IMR-90 (cell line): ENCODE measurements around the gene IRGQ. TPM values are rescaled to one million over a fixed set of nuclear protein-coding genes. Genes with fewer than 3 reads are reported as not detected.

Experiments
- ATAC-seq: fragments of 200-7000 bp; cut with Tn5 transposase; 2 replicates; pipeline ENCODE4 v1.9.1; 2020; ENCODE audit warnings: low read depth, mild to moderate bottlenecking, moderate library complexity
- BruUV-seq: library from RNA; stranded (reverse); fragments of 400-500 nt; replicated peaks from 2 replicates; lab custom pipeline; 2021; lab: Mats Ljungman, UMichigan
- CTCF ChIA-PET: fragments of 300-600 bp; formaldehyde crosslinking; extraction: SDS; loops from one replicate; lab custom pipeline; 2021; ENCODE audit warnings: antibody characterized with exemption; lab: Yijun Ruan, JAX
- POLR2A ChIA-PET: fragments of 300-600 bp; sonication (Branson Sonifier 250); formaldehyde crosslinking; loops from one replicate; lab custom pipeline; 2022; ENCODE audit warnings: antibody characterized with exemption; ENCODE audit not compliant: unreplicated experiment; lab: Charles Lee
- DNase-seq: peaks from one replicate; pipeline ENCODE4 v3.0.0; 2013
- H2AFZ ChIP-seq: replicated peaks from 2 replicates; pipeline ENCODE3; 2013; ENCODE audit warnings: low read length, mild to moderate bottlenecking; ENCODE audit not compliant: poor library complexity
- H2AK5ac ChIP-seq: 2 replicates; pipeline ENCODE4 v1.6.1; 2013; ENCODE audit warnings: low read depth, low read length, inconsistent platforms
- H2AK9ac ChIP-seq: replicated peaks from 2 replicates; pipeline ENCODE3; 2013; ENCODE audit warnings: mild to moderate bottlenecking, low read depth, low read length, moderate library complexity; ENCODE audit not compliant: poor library complexity
- H2BK120ac ChIP-seq: 2 replicates; pipeline ENCODE4 v1.6.1; 2013; ENCODE audit warnings: low read depth, low read length, inconsistent platforms
- H2BK15ac ChIP-seq: 3 replicates; pipeline ENCODE4 v1.6.1; 2013; ENCODE audit warnings: low read depth, low read length, inconsistent platforms
- H2BK20ac ChIP-seq: 2 replicates; pipeline ENCODE4 v1.6.1; 2013; ENCODE audit warnings: low read depth, mild to moderate bottlenecking, inconsistent platforms, low read length, moderate library complexity
- H2BK5ac ChIP-seq: 2 replicates; pipeline ENCODE4 v1.6.1; 2013; ENCODE audit warnings: mild to moderate bottlenecking, low read depth, low read length, inconsistent platforms; ENCODE audit not compliant: poor library complexity, severe bottlenecking
- H3K14ac ChIP-seq: replicated peaks from 2 replicates; pipeline ENCODE4 v1.6.1; 2013; ENCODE audit warnings: low read depth, low read length, inconsistent platforms
- H3K18ac ChIP-seq: 2 replicates; pipeline ENCODE4 v1.6.1; 2013; ENCODE audit warnings: low read depth, low read length, control low read depth
- H3K23ac ChIP-seq: 2 replicates; pipeline ENCODE4 v1.6.1; 2013; ENCODE audit warnings: low read depth, low read length, inconsistent platforms
- H3K27ac ChIP-seq: 2 replicates; pipeline ENCODE4 v1.5.1; 2013; ENCODE audit warnings: mild to moderate bottlenecking, control low read depth, low read length; ENCODE audit not compliant: insufficient read depth
- H3K27me3 ChIP-seq: 2 replicates; pipeline ENCODE4 v1.6.1; 2013; ENCODE audit warnings: low read length; ENCODE audit not compliant: control insufficient read depth, insufficient read depth
- H3K36me3 ChIP-seq: 2 replicates; pipeline ENCODE4 v1.6.1; 2013; ENCODE audit warnings: low read length, mixed read lengths; ENCODE audit not compliant: control insufficient read depth, insufficient read depth
- H3K4ac ChIP-seq: 2 replicates; pipeline ENCODE4 v1.6.1; 2013; ENCODE audit warnings: low read depth, low read length, inconsistent platforms
- H3K4me1 ChIP-seq: 2 replicates; pipeline ENCODE4 v1.6.1; 2013; ENCODE audit warnings: low read length, mixed read lengths; ENCODE audit not compliant: control insufficient read depth, insufficient read depth
- H3K4me2 ChIP-seq: 2 replicates; pipeline ENCODE4 v1.6.1; 2013; ENCODE audit warnings: low read depth, mild to moderate bottlenecking, control low read depth, low read length, moderate library complexity
- H3K4me3 ChIP-seq: 2 replicates; pipeline ENCODE4 v1.5.1; 2013; ENCODE audit warnings: low read depth, mild to moderate bottlenecking, control low read depth, low read length, moderate library complexity; ENCODE audit not compliant: insufficient read depth
- H3K56ac ChIP-seq: 2 replicates; pipeline ENCODE4 v1.6.1; 2013; ENCODE audit warnings: low read length, inconsistent platforms; ENCODE audit not compliant: insufficient read depth; ENCODE audit errors: extremely low read depth
- H3K79me1 ChIP-seq, 2 experiments: 2 replicates each; pipeline ENCODE4 v1.6.1; 2013; ENCODE audit warnings: low read length in 2 of 2, inconsistent platforms in 1 of 2, low read depth in 1 of 2
- H3K9ac ChIP-seq: 2 replicates; pipeline ENCODE4 v1.6.1; 2013; ENCODE audit warnings: low read depth, low read length, control low read depth
- H3K9me1 ChIP-seq: 2 replicates; pipeline ENCODE4 v1.6.1; 2013; ENCODE audit warnings: low read length, inconsistent platforms; ENCODE audit not compliant: insufficient read depth
- H3K9me3 ChIP-seq: 2 replicates; pipeline ENCODE4 v1.6.1; 2013; ENCODE audit warnings: low read length; ENCODE audit not compliant: control insufficient read depth, insufficient read depth
- H4K20me1 ChIP-seq: 2 replicates; pipeline ENCODE4 v1.6.1; 2013; ENCODE audit warnings: low read length, inconsistent platforms; ENCODE audit not compliant: insufficient read depth
- H4K5ac ChIP-seq: 2 replicates; pipeline ENCODE4 v1.6.1; 2013; ENCODE audit warnings: mild to moderate bottlenecking, low read depth, low read length, control low read depth
- H4K8ac ChIP-seq, 2 experiments: 2 replicates each; pipeline ENCODE4 v1.6.1; 2013; ENCODE audit warnings: low read depth in 2 of 2, low read length in 2 of 2, control low read depth in 1 of 2, inconsistent platforms in 1 of 2
- H4K91ac ChIP-seq: 2 replicates; pipeline ENCODE4 v1.6.1; 2013; ENCODE audit warnings: low read depth, low read length, inconsistent platforms; ENCODE audit not compliant: insufficient read depth
- CHD1 ChIP-seq: IDR thresholded peaks from 2 replicates; pipeline ENCODE4 v1.6.1; 2012; ENCODE audit warnings: low read depth, low read length, improper control_type of control experiment
- MAZ ChIP-seq: IDR thresholded peaks from 2 replicates; pipeline ENCODE4 v1.6.1; 2012; ENCODE audit warnings: low read depth, mild to moderate bottlenecking, low read length, improper control_type of control experiment, moderate library complexity, borderline replicate concordance
- MXI1 ChIP-seq: IDR thresholded peaks from 2 replicates; pipeline ENCODE4 v1.6.1; 2012; ENCODE audit warnings: low read depth, mild to moderate bottlenecking, low read length, moderate library complexity, borderline replicate concordance
- POLR2A ChIP-seq: IDR thresholded peaks from 2 replicates; pipeline ENCODE4 v1.6.1; 2012; ENCODE audit warnings: mild to moderate bottlenecking, low read depth, low read length
- RCOR1 ChIP-seq: IDR thresholded peaks from 2 replicates; pipeline ENCODE4 v1.6.1; 2012; ENCODE audit warnings: mild to moderate bottlenecking, low read length, improper control_type of control experiment; ENCODE audit not compliant: insufficient replicate concordance
- WGBS, 2 experiments: methylation state at CpG; one replicate each; pipeline versions ENCODE4 v1.1.5 to v1.1.7; 2013; ENCODE audit warnings: missing lambda C conversion rate in 2 of 2; ENCODE audit not compliant: insufficient read length in 1 of 2; ENCODE audit errors: extremely low coverage in 2 of 2; 5-methylcytosine and 5-hydroxymethylcytosine counted together
- dilution Hi-C: fragments of 300-500 bp; cut with HindIII; formaldehyde crosslinking; loops from one replicate; pipeline ENCODE4 v1.14.3; 2018; ENCODE audit warnings: low sequenced_read_pairs; ENCODE audit not compliant: unreplicated experiment
- in situ Hi-C: fragments of 300-500 bp; cut with MboI; formaldehyde crosslinking; loops from 3 replicates; pipeline ENCODE4 v1.14.3; 2019; ENCODE audit warnings: low sequenced_read_pairs, inconsistent platforms, mixed read lengths
- intact Hi-C: fragments of 100-400 bp; cut with micrococcal nuclease; formaldehyde crosslinking; loops from 2 replicates; pipeline ENCODE4 v1.10.0; 2022
- polyA plus RNA-seq, 3 experiments: library from polyadenylated mRNA; depleted of rRNA; stranded (reverse); fragments of >200 nt; gene quantifications; 2 replicates each; pipeline ENCODE4 v1.2.3, GENCODE V29; 2012; ENCODE audit warnings: low replicate concordance in 1 of 3
- total RNA-seq: library from RNA; depleted of rRNA; stranded (reverse); fragments of >200 nt; gene quantifications from 2 replicates; pipeline ENCODE4 v1.2.3, GENCODE V29; 2012
- TF ChIP-seq, protein P1 (sequence below): fragments of 150-350 bp; IDR thresholded peaks from 2 replicates; pipeline ENCODE4 v1.6.1; 2016; ENCODE audit warnings: low read depth, mild to moderate bottlenecking, low read length, moderate library complexity, borderline replicate concordance

The IRGQ gene
- total and polyA plus RNA-seq, 2 of the 4 experiments (the other 2 are of a cell fraction), result 9.0 to 9.9 TPM

- H3K23ac ChIP-seq, result 0 out of 2 replicates have a peak overlapping the region, but pooled peaks have one; percentile 11
- no peak overlapping the region for H2BK15ac ChIP-seq
- no peaks in the 10 kb centered on the region for H3K27me3 ChIP-seq
- no peak overlapping the region for H3K56ac ChIP-seq
- no peak overlapping the region for H4K8ac ChIP-seq
- H3K4me2 ChIP-seq, result no peak overlapping the region
- no peak overlapping the region for H3K4ac ChIP-seq
- dilution Hi-C loops, result no loop called here
- no peak overlapping the region for H3K14ac ChIP-seq
- DNase-seq (no peak), ATAC-seq (no peak)
- intact Hi-C loops, result no loop called here
- H2AK9ac ChIP-seq, result no peak overlapping the region
- H3K36me3 ChIP-seq, result no peaks in the 10 kb centered on the region
- H2BK20ac ChIP-seq, result no peak overlapping the region
- H3K9ac ChIP-seq, result no peak overlapping the region
- TF ChIP-seq POLR2A, result no peak
- TF ChIP-seq CHD1, result no peak
- TF ChIP-seq MAZ, result no peak
- no peak for TF ChIP-seq RCOR1
- TF ChIP-seq MXI1, result no peak
- TF ChIP-seq, protein P1, sequence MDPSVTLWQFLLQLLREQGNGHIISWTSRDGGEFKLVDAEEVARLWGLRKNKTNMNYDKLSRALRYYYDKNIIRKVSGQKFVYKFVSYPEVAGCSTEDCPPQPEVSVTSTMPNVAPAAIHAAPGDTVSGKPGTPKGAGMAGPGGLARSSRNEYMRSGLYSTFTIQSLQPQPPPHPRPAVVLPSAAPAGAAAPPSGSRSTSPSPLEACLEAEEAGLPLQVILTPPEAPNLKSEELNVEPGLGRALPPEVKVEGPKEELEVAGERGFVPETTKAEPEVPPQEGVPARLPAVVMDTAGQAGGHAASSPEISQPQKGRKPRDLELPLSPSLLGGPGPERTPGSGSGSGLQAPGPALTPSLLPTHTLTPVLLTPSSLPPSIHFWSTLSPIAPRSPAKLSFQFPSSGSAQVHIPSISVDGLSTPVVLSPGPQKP, result no peak
- in situ Hi-C loops, result no loop called here
- peaks cover 7% of the 10 kb centered on the region for H3K9me1 ChIP-seq
- H3K4me3 ChIP-seq, result no peak overlapping the region
- H2AFZ ChIP-seq, result no peak overlapping the region
- no TSS peak for BruUV-seq
- H3K4me1 ChIP-seq, result peaks cover 6% of the 10 kb centered on the region
- no peak overlapping the region for H2BK120ac ChIP-seq
- no peaks in the 10 kb centered on the region for H4K20me1 ChIP-seq
- H3K9me3 ChIP-seq, result no peaks in the 10 kb centered on the region
- H4K91ac ChIP-seq, result no peak overlapping the region
- H3K79me1 ChIP-seq, result peaks cover 20 to 34% of the 10 kb centered on the region in 2 experiments
- H3K18ac ChIP-seq, result no peak overlapping the region
- POLR2A ChIA-PET, result no interaction called here
- WGBS, 2 experiments, result no CpG with 5 or more reads among the region's 4 CpGs
- H3K27ac ChIP-seq, result no peak overlapping the region
- no peak overlapping the region for H2AK5ac ChIP-seq
- CTCF ChIA-PET, result no interaction called here
- H2BK5ac ChIP-seq, result no peak overlapping the region
- no peak overlapping the region for H4K5ac ChIP-seq
Measured at GRCh38 chr19:43622070-43622469, 26.1 kb upstream of the IRGQ start.
